Ecto neural progenitor cell (in vitro differentiated cells): ENCODE data around the gene CHRNB1.
"Not testable (repeated sequence)": the region's sequence is repeated elsewhere in the genome, so short reads cannot be mapped to it uniquely, and the experiment has no call there.

Experiments
- DNase-seq: peaks from one replicate; pipeline ENCODE4 v3.0.0-alpha.2; 2018; ENCODE audit warnings: low spot score

The CHRNB1 gene

GRCh38 chr17:7467498-7467897 lies 22.6 kb downstream of the CHRNB1 start:
- DNase-seq: no peak

DNA sequence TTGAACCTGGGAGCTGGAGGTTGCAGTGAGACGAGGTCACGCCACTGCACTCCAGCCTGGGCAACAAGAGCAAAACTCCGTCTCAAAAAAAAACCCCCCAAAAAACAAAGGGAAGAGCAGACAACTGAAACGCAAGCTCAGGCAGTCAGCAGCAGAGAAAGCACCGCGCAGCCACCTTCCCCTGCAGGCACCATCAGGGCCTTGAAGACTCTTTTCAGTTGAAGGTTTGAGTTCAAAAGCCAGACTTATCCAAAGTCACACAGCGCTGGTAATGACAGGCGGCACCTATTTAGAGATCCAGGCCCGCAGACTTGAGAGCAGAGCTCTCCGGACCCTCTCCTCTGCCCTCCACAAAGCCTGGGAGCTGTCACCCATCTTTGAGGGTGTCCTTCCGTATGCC lies 23.4 kb downstream of the CHRNB1 start:
- DNase-seq: no peak

GRCh38 chr17:7468804-7469389 lies 24.0 kb downstream of the CHRNB1 start:
- DNase-seq: no peak

- DNase-seq: not testable (repeated sequence)
Observed at GRCh38 chr17:7469843-7470242, 25.0 kb downstream of the CHRNB1 start.

DNA sequence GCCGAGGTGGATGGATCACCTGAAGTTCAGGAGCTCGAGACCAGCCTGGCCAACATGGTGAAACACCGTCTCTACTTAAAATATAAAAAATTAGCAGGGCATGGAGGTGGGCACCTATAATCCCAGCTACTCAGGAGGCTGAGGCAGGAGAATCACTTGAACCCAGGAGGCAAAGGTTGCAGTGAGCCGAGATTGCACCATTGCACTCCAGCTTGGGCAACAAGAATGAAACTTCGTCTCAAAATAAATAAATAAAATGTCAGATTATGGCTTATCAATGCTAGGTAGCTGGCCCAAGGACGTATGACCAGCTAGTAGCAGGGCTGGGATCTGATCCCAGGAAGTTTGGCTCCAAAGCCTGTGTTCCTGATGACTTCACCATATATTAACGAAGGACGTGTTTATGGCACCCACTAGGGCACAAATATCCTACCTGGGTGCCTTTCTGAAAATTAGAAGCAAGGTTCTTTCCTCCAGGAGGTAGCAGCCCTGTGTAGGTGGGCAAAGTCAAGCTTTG lies 25.7 kb downstream of the CHRNB1 start:
- not testable (repeated sequence) for DNase-seq

- no peak for DNase-seq
Observed at GRCh38 chr17:7471729-7472128, 26.9 kb downstream of the CHRNB1 start.

- not testable (repeated sequence) for DNase-seq
Observed at GRCh38 chr17:7474767-7475166, 29.9 kb downstream of the CHRNB1 start.

- DNase-seq: no peak
Observed at GRCh38 chr17:7475764-7476422, 31.0 kb downstream of the CHRNB1 start.

DNA sequence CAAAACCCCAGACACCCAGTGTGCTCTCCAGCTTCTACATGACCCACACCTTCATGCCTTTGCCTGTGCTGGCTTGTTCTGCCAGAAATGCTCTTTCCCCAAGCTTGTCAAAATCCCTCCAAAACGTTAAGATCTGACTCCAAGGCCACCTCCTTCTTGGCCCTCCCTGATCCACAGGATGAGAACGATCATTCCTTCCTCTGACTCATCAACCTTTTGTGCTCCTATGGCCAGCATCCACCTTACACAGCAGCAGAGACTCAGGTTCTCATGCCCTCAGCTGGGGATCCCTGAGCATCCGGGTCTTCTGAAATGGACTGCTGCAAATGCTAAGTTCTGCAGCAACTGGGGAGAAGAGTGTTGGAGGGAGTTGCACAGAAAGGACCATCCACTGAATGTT lies 31.6 kb downstream of the CHRNB1 start:
- DNase-seq: no peak

- no peak for DNase-seq
Observed at GRCh38 chr17:7476951-7477350, 32.1 kb downstream of the CHRNB1 start.

- no peak for DNase-seq
Observed at GRCh38 chr17:7477392-7478275, 32.8 kb downstream of the CHRNB1 start.

- DNase-seq: peak; percentile 76
Observed at GRCh38 chr17:7478276-7479212, 33.7 kb downstream of the CHRNB1 start.

GRCh38 chr17:7479213-7480088 lies 34.6 kb downstream of the CHRNB1 start, which contains the start of gene ZBTB4:
TSS of gene ZBTB4 (minus strand) at chr17:7479631. CDS start at chr17:7466801, 12,830 bp downstream.
- DNase-seq: peak; percentile 86

DNA sequence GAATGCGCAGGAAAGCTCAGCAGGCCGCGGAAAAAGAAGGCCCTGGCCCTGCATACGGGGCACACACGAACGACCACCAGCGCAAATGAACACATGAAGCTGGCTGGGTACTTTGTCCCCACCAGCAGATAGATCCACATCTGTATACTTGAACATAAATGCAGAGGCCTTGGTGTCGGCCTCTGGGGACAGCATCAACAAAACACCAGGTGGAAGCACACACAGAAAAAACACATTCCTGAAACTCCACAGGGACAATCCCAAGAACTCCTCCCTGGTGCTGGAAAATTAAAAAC lies 35.2 kb downstream of the CHRNB1 start:
- no peak for DNase-seq

DNA sequence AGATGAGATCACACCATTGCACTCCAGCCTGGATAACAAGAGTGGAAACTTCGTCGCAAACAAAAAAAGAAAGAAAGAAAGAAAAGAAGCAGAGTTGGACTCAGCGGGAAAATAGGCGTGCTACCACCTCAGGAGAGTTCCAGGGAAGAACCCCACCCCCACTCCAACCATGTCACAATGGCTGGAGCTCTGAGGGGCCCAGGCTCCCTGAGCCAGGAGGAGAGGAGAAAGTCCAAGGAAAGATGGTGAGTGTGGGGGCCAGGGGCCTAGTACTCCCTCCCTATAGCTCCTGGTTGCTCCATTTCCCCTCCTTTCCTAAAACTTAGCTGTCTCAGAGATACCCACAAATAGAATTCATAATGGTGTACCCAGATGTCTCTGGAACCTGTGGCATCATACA lies 36.4 kb downstream of the CHRNB1 start, which contains the start of gene SLC35G6:
TSS of gene SLC35G6 (plus strand) at position 172 of the 400 bp plus-strand sequence. CDS start at position 243, 71 bp downstream.
- DNase-seq: not testable (repeated sequence)

DNA sequence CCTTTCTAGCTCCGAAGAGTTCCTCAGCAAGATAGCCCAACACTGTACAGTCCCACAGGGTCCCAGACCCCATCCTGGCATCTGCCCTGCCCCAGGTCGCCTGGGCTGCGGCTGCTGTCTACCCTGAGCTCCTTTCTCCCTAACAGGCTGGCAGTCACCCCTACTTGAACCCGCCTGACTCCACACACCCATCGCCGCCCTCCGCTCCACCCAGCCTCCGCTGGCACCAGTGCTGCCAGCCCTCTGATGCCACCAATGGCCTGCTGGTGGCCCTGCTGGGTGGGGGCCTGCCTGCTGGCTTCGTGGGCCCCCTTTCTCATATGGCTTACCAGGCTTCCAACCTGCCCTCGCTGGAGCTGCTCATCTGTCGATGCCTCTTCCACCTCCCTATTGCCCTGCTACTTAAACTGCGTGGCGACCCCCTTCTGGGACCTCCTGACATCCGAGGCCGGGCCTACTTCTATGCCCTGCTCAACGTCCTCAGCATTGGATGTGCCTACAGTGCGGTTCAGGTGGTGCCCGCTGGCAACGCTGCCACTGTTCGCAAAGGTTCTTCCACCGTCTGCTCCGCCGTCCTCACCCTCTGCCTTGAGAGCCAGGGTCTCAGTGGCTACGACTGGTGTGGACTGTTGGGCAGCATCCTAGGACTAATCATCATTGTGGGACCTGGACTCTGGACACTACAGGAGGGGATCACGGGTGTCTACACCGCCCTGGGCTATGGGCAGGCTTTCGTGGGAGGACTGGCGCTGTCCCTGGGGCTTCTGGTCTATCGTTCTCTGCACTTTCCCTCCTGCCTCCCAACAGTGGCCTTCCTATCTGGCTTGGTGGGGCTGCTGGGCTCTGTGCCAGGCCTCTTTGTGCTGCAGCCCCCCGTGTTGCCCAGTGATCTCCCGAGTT lies 37.2 kb downstream of the CHRNB1 start:
- not testable (repeated sequence) for DNase-seq

DNA sequence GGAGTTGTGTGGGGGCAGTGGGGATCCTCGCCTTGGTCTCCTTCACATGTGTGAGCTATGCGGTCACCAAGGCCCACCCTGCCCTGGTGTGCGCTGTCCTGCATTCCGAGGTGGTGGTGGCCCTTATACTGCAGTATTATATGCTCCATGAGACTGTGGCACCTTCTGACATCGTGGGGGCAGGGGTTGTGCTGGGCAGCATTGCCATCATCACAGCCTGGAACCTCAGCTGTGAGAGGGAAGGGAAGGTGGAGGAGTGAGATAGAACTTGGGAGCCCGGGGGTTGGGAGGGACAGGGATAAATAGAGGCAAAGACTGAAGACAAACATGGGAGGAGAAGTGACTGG lies 37.9 kb downstream of the CHRNB1 start:
- not testable (repeated sequence) for DNase-seq

DNA sequence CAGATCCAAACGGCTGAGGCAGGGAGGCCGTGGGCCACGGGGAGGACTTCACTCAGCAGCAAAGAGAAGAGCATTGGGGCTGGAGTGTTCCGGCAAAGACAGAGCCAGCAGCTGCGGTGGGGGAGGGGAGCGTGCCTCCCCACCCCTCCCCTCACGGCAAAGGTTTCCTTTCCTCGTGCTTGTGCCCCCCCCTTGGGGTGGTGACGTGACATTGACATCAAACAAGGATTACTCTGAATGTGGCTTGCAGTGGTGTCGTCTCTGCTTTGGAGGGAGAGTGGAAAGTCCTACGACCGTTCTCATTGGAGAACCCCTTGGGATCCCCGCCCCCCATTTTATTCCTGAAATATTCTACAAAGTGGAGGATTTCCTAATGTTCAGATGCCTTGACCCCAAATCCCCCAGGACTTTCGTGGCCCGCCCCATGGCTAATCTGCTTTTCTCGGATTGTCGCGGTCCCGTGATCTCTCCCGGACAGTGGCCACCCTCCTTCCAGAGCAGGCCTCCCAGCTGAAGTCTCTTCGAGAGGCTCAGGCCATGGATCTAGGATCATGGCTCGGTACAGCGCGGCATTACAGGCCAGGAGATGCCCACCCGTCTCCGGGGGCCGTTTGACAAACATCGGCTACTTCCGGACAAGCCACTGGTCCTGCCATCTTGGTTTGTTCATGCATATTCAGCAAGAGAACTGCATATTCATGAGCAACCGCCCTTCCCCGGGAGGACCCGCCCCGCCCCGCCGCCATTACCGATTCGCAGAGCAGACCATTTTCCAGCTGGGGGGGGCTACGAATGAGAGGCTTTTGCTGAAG lies 38.6 kb downstream of the CHRNB1 start:
- peak; percentile 99 for DNase-seq
